Upper lobe of left lung (tissue), 4 donors: ENCODE measurements around the gene PRKCSH.

Source experiments
- CTCF ChIP-seq, 6 experiments: fragments of 450-650 bp in 4 of 6; fragments of 200-600 bp in 2 of 6; sonication (generic) in 2 of 6; IDR thresholded peaks; one replicate each; pipeline ENCODE4 v1.5.1; 2016 to 2019; ENCODE audit warnings: antibody characterized with exemption in 6 of 6
- POLR2A ChIP-seq, 4 donors: fragments of 450-650 bp; IDR thresholded peaks; one replicate each; pipeline ENCODE4 v1.5.1; 2016 to 2017; ENCODE audit warnings: antibody characterized with exemption in 4 of 4, mild to moderate bottlenecking in 2 of 4
- POLR2AphosphoS5 ChIP-seq, 2 donors: sonication (generic); formaldehyde crosslinking; IDR thresholded peaks; one replicate each; pipeline ENCODE4 v1.5.1; 2017; ENCODE audit warnings: antibody characterized with exemption in 2 of 2

- no peak for TF ChIP-seq CTCF (IDR thresholded peaks at IDR 0.05)
- no peak for TF ChIP-seq POLR2AphosphoS5 (IDR thresholded peaks at IDR 0.05)
- no peak for TF ChIP-seq POLR2A (IDR thresholded peaks at IDR 0.05)
Observed at GRCh38 chr19:11425719-11426457, 9.5 kb upstream of the PRKCSH start.
